Epithelial cell of esophagus (primary cell): ENCODE results near the gene HAPLN2.
A peak's percentile ranks its signal among the peaks of the same experiment; 100 is the strongest.

Experiments
- DNase-seq: peaks from one replicate; pipeline ENCODE4 v3.0.0; 2010; ENCODE audit warnings: low read depth
- H3K4me3 ChIP-seq: 2 replicates; pipeline ENCODE4 v1.5.1; 2011; ENCODE audit warnings: mild to moderate bottlenecking, low read length, control low read depth
- TF ChIP-seq, protein P1 (sequence below): IDR thresholded peaks from 2 replicates; pipeline ENCODE4 v1.5.1; 2011; ENCODE audit warnings: low read depth, mild to moderate bottlenecking, low read length, control low read depth, inconsistent platforms; ENCODE audit not compliant: insufficient read depth; ENCODE audit errors: missing control alignments

HAPLN2 gene

GRCh38 chr1:156654700-156655099, 35.5 kb downstream of the HAPLN2 start:
- TF ChIP-seq, protein P1, sequence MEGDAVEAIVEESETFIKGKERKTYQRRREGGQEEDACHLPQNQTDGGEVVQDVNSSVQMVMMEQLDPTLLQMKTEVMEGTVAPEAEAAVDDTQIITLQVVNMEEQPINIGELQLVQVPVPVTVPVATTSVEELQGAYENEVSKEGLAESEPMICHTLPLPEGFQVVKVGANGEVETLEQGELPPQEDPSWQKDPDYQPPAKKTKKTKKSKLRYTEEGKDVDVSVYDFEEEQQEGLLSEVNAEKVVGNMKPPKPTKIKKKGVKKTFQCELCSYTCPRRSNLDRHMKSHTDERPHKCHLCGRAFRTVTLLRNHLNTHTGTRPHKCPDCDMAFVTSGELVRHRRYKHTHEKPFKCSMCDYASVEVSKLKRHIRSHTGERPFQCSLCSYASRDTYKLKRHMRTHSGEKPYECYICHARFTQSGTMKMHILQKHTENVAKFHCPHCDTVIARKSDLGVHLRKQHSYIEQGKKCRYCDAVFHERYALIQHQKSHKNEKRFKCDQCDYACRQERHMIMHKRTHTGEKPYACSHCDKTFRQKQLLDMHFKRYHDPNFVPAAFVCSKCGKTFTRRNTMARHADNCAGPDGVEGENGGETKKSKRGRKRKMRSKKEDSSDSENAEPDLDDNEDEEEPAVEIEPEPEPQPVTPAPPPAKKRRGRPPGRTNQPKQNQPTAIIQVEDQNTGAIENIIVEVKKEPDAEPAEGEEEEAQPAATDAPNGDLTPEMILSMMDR: no peak
- no peak for DNase-seq
- H3K4me3 ChIP-seq: no peak overlapping the region

DNA sequence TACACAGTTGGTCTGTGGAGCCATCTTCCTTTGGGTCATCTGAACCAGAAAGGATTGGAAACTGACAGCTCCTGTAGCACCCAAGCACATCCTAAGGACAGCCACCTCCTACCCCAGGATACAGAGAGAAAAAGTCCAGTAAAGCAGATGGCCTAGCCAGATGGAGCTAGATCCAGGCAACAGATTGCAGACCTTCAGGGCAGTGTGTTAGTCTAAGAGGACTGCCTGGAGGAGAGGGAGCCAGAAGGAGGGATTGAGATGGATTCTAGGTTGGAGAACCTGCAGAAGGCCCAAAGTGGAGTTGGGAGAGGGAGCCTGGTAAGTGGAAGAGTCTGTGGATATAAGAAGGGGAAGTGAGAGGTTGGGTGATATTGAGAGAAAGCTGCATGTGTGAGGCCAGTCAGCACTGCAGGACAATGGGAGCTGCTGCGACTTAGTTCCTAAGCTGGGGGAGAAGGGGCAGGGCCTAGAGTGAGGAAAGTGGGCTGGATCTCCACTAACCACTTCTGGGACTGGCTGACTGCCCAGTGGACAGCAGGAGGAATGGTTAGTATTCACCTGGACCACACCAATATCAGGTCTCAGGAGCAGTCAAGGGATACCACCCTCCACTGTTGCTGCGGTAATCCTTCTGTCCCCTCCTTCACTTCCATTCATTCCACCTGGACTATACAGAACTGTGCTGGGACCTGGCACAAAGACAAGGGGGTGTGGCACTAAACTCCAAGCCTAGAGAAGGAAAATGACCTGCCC, 36.1 kb downstream of the HAPLN2 start:
- no peak overlapping the region for H3K4me3 ChIP-seq
- TF ChIP-seq, protein P1: no peak
- no peak for DNase-seq

DNA sequence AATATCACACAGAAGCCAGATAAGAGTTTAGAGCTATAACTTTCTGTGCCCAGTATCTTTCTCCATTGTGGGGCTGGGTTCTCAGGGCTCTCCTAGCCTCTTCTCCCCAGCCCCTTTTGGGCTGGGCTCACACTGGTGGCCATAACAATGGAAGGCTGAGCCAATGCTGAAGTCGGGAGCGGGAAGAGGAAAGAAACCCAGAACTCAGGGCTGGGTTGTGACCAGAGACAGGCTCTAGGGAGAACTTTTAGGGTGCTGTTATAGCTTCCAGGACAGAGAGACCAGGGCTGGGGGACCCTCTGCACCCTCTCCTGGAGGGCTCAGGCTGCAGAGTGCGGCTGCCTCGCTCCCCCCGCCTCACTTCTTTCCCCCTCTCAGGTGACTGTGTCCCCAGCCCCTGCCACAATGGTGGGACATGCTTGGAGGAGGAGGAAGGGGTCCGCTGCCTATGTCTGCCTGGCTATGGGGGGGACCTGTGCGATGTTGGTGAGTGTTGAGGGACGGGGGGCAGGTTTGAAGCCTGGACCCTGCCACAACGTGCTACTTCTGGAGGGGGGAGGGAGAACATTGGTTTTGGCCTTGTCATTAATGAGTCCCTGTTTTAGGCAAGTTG, 36.8 kb downstream of the HAPLN2 start:
- TF ChIP-seq, protein P1: no peak
- no peak for DNase-seq
- no peak overlapping the region for H3K4me3 ChIP-seq

- TF ChIP-seq, protein P1: peak; percentile 94
- peak; percentile 62 for DNase-seq
- no peak overlapping the region for H3K4me3 ChIP-seq
Observed at GRCh38 chr1:156656806-156657740, 37.9 kb downstream of the HAPLN2 start.

DNA sequence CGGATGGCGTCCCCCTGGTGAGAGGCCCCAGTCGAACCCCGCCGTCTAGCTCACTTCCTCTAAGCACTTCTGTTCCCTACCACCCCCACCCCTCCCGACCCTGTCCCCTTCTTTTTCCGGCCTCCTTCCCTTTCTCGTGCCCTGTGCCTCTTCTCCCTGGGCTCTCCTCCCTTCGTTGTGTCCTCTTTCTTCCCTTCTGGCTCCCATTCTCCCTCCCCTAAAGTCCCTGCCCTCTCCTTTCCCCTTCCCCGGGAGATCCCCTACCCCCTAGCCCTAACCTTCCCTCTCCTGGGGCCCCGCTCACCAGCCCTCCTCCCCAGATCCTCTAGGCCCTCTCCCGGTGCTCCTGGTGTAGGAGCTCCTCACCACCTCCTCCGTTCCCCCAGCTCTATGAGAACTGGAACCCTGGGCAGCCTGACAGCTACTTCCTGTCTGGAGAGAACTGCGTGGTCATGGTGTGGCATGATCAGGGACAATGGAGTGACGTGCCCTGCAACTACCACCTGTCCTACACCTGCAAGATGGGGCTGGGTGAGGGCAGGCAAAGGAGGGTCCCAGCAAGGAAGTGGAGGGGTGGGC, 38.6 kb downstream of the HAPLN2 start:
- TF ChIP-seq, protein P1: no peak
- H3K4me3 ChIP-seq: no peak overlapping the region
- DNase-seq: no peak

DNA sequence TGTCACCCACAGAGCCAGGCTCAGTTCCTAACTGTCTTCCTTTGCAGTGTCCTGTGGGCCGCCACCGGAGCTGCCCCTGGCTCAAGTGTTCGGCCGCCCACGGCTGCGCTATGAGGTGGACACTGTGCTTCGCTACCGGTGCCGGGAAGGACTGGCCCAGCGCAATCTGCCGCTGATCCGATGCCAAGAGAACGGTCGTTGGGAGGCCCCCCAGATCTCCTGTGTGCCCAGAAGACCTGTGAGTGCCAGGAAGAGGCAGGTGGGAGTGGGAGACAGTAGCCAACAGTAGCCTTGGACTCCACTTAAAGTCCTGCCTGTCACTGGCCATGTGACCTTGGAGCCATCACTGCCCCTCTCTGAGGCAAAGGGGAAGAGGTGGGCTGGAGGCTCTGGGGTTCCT, 39.3 kb downstream of the HAPLN2 start:
- no peak for DNase-seq
- H3K4me3 ChIP-seq: no peak overlapping the region

More for the DNA sequence above, 39.3 kb downstream of the HAPLN2 start:
- TF ChIP-seq, protein P1: no peak
